IMR-90 (cell line): ENCODE results near the gene RFX2.

Source experiments
- CEBPB ChIP-seq: IDR thresholded peaks from 2 replicates; pipeline ENCODE4 v1.6.1; 2012; ENCODE audit warnings: low read depth, low read length, improper control_type of control experiment
- CTCF ChIP-seq: conservative IDR thresholded peaks from 2 replicates; pipeline ENCODE4 v1.5.1; 2012; ENCODE audit warnings: mild to moderate bottlenecking, low read depth, low read length, improper control_type of control experiment
- POLR2A ChIP-seq: IDR thresholded peaks from 2 replicates; pipeline ENCODE4 v1.6.1; 2012; ENCODE audit warnings: mild to moderate bottlenecking, low read depth, low read length
- RFX5 ChIP-seq: IDR thresholded peaks from 2 replicates; pipeline ENCODE4 v1.8.0; 2012; ENCODE audit warnings: low read depth, mild to moderate bottlenecking, low read length, moderate library complexity

GRCh38 chr19:5949792-5950305, 160.5 kb downstream of the RFX2 start:
- no peak for TF ChIP-seq CTCF
- no peak for TF ChIP-seq POLR2A
- no peak for TF ChIP-seq RFX5
- no peak for TF ChIP-seq CEBPB
